Left lung (tissue), 10 donors: Measurements from ENCODE around the gene ST14. TPM values are rescaled to one million over a fixed set of nuclear protein-coding genes. Genes with fewer than 3 reads are reported as not detected.
"Not testable (repeated sequence)": the region's sequence is repeated elsewhere in the genome, so short reads cannot be mapped to it uniquely, and the experiment has no call there.

ENCODE experiments used
- ATAC-seq: fragments of 200-7000 bp; cut with Tn5 transposase; one replicate; pipeline ENCODE4 v1.9.1; 2020; ENCODE audit warnings: moderate library complexity
- DNase-seq, 4 donors: peaks; one replicate each; pipeline ENCODE4 v3.0.0-alpha.2; 2013 to 2020
- H3K27ac ChIP-seq, 2 donors: fragments of 200-600 bp; sonication (generic) in 1 of 2; one replicate each; pipeline versions ENCODE4 v1.5.0 to v1.8.0; 2020 to 2021
- H3K27me3 ChIP-seq, 2 donors: fragments of 200-600 bp; sonication (generic) in 1 of 2; one replicate each; pipeline versions ENCODE4 v1.5.0 to v1.8.0; 2020 to 2021
- H3K36me3 ChIP-seq, 2 donors: fragments of 200-600 bp; sonication (generic) in 1 of 2; one replicate each; pipeline versions ENCODE4 v1.5.0 to v1.8.0; 2020 to 2021
- H3K4me1 ChIP-seq, 2 donors: fragments of 200-600 bp; one replicate each; pipeline ENCODE4 v1.8.0; 2021
- H3K4me3 ChIP-seq, 2 donors: fragments of 200-600 bp; sonication (generic) in 1 of 2; one replicate each; pipeline versions ENCODE4 v1.5.0 to v1.8.0; 2020 to 2021; ENCODE audit warnings: mild to moderate bottlenecking in 1 of 2
- H3K9me3 ChIP-seq, 2 donors: fragments of 200-600 bp; sonication (generic) in 1 of 2; one replicate each; pipeline versions ENCODE4 v1.5.0 to v1.8.0; 2020 to 2021
- CTCF ChIP-seq, 2 donors: fragments of 200-600 bp; sonication (generic) in 1 of 2; IDR thresholded peaks; one replicate each; pipeline versions ENCODE4 v1.5.0 to v1.8.0; 2021; ENCODE audit warnings: antibody characterized with exemption in 2 of 2
- intact Hi-C, 2 donors: fragments of 100-400 bp; cut with DNase I; formaldehyde crosslinking; loops; one replicate each; pipeline versions ENCODE4 v1.11.2 to v1.14.2; 2022
- polyA plus RNA-seq, 6 donors: library from polyadenylated mRNA; unstranded; fragments of 120-200 nt; gene quantifications; one replicate each; pipeline ENCODE4 v1.2.1, GENCODE V29; 2013; ENCODE audit not compliant: insufficient read length in 6 of 6
- total RNA-seq, 2 donors: library from RNA; stranded (reverse); fragmentation: NEBNext Ultra II Directional; extraction: Animal tissue kit (Norgen Biotek cat#: 25700); gene quantifications; one replicate each; pipeline ENCODE4 v1.2.1, GENCODE V29; 2021
- donor health status: DM: no; HTN: yes; CAD: no.
- donor health status: DM: no; HTN: no; CAD: no.

Gene ST14
- total and polyA plus RNA-seq, 8 donors: 30.6 to 107 (median 37.8) TPM

DNA sequence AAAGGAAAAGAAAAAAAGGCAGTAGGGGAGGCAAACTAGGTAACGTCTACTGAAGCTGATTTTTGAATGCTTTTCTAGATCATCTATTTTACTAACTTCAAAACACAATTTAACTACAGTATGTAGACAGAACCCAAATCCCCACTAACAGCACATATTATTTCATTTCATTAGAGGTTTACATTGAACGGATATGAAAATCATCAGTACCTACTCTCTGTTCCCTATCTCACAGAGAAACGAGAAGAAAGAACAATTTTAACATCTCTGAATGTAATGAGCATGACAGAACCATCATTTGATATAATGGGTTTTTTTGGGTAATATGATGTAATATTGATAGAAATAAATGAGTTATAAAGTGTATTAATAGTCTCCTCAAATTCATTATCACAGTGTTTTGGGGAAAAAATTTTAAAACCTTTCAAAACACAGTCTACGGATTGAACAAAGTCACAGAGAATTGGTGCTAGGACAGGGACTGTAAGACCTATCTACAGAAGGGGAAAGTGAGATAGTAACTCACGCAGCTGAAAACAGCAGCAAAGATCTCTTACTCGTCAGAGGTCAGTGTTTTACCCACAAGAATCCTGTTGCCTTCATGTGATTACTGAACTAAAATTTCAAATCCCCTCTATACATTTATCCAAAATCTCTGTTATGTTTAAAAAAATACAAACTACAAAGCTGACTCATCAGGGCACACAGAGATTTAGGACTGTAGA, 77.9 kb downstream of the ST14 start:
- no peak for ATAC-seq
- intact Hi-C loops: no loop called here
- no peak overlapping the region for H3K4me3 ChIP-seq
- no peaks in the 10 kb centered on the region for H3K4me1 ChIP-seq
- H3K9me3 ChIP-seq: no peaks in the 10 kb centered on the region
- H3K27me3 ChIP-seq: no peaks in the 10 kb centered on the region
- no peak overlapping the region for H3K27ac ChIP-seq
- H3K36me3 ChIP-seq: peaks cover 0 to 25% of the 10 kb centered on the region in 2 donors
- no peak for TF ChIP-seq CTCF (IDR thresholded peaks at IDR 0.05)
- no peak for DNase-seq

- ATAC-seq (no peak), DNase-seq (no peak)
- no peak for TF ChIP-seq CTCF (IDR thresholded peaks at IDR 0.05)
- no peaks in the 10 kb centered on the region for H3K9me3 ChIP-seq
- H3K4me1 ChIP-seq: peaks cover 0 to 6% of the 10 kb centered on the region in 2 donors
- H3K36me3 ChIP-seq: peaks cover 0 to 13% of the 10 kb centered on the region in 2 donors
- intact Hi-C loops: no loop called here
- no peaks in the 10 kb centered on the region for H3K27me3 ChIP-seq
- no peak overlapping the region for H3K27ac ChIP-seq
- H3K4me3 ChIP-seq: no peak overlapping the region
Measured at GRCh38 chr11:130241713-130242112, 82.1 kb downstream of the ST14 start.

GRCh38 chr11:130243816-130244215, 84.2 kb downstream of the ST14 start:
- TF ChIP-seq CTCF (IDR thresholded peaks at IDR 0.05): no peak
- peak; percentile 42 for ATAC-seq
- H3K9me3 ChIP-seq: no peaks in the 10 kb centered on the region
- H3K36me3 ChIP-seq: no peaks in the 10 kb centered on the region
- H3K4me3 ChIP-seq: no peak overlapping the region
- H3K27me3 ChIP-seq: no peaks in the 10 kb centered on the region
- intact Hi-C loops: no loop called here
- H3K4me1 ChIP-seq: peaks cover 0 to 6% of the 10 kb centered on the region in 2 donors
- no peak for DNase-seq
- no peak overlapping the region for H3K27ac ChIP-seq

- DNase-seq (no peak), ATAC-seq (no peak)
- Histone ChIP-seq H3K27ac (no peak overlapping the region), H3K9me3 (no peaks in the 10 kb centered on the region), H3K4me3 (no peak overlapping the region), H3K27me3 (no peaks in the 10 kb centered on the region), H3K36me3 (no peaks in the 10 kb centered on the region), H3K4me1 (peaks cover 0 to 6% of the 10 kb centered on the region in 2 donors)
- TF ChIP-seq CTCF (IDR thresholded peaks at IDR 0.05): no peak
- intact Hi-C loops: no loop called here
Measured at GRCh38 chr11:130244848-130245247, 85.3 kb downstream of the ST14 start.

- H3K36me3 ChIP-seq, H3K4me1 ChIP-seq, H3K27me3 ChIP-seq, DNase-seq, ATAC-seq, H3K9me3 ChIP-seq, H3K27ac ChIP-seq, H3K4me3 ChIP-seq, intact Hi-C loops: not testable (repeated sequence)
Measured at GRCh38 chr11:130245375-130245774, 85.8 kb downstream of the ST14 start.

DNA sequence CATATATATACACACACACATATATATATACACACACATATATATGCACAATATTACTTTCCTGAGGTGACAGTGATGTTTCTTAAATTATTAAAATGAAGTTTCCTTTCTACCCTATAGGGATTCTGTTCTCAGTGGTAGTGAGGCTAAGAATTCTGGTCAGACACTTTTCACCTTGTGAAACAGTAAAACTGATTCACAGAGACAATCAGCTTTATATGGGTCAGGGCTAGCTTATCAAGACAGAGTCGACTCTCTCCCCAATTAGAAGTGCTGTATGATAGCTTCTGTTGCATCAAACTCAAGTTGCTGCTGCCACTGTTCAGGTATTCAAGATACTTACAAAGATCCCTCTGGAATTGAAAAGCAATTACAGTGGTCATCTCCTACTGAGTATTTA, 86.7 kb downstream of the ST14 start:
- ATAC-seq: no peak
- Histone ChIP-seq H3K4me1 (peaks cover 0 to 6% of the 10 kb centered on the region in 2 donors), H3K9me3 (no peaks in the 10 kb centered on the region), H3K27me3 (no peaks in the 10 kb centered on the region), H3K27ac (no peak overlapping the region), H3K4me3 (no peak overlapping the region), H3K36me3 (no peaks in the 10 kb centered on the region)
- intact Hi-C loops: no loop called here
- TF ChIP-seq CTCF (IDR thresholded peaks at IDR 0.05): no peak
- DNase-seq: no peak
